ENCODE results near the gene KRTAP4-11. TPM values are rescaled to one million over a fixed set of nuclear protein-coding genes. Genes with fewer than 3 reads are reported as not detected.
"Not testable (repeated sequence)": the region's sequence is repeated elsewhere in the genome, so short reads cannot be mapped to it uniquely, and the experiment has no call there.

Gene KRTAP4-11
- not detected for total RNA-seq
- not detected for polyA plus RNA-seq

DNA sequence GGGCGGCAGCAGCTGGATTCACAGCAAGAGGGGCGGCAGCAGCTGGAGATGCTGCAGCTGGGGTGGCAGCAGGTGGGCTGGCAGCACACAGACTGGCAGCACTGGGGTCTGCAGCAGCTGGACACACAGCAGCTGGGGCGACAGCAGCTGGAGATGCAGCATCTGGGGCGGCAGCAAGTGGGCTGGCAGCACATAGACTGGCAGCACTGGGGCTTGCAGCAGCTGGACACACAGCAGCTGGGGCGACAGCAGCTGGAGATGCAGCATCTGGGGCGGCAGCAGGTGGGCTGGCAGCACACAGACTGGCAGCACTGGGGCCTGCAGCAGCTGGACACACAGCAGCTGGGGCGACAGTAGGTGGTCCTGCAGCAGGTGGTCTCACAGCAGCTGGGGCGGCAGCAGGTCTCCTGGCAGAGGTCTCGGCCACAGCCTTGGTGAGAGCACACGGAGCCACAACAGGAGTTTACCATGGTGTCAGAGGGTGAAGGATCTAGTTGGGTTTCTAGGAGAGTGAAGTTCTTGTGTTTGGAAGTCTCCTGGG lies at the start of gene KRTAP4-11:
Gene KRTAP4-11 (minus strand): TSS at position 528 of the 541 bp plus-strand sequence. CDS start 58 bp downstream, at position 470.
- Mint-ChIP-seq H3K27ac (peak within 1 kb of the TSS in 4 of 7 donors; percentile 17 to 69 (median 40)), H3K4me1 (peaks cover 2 to 41% (median 21%) of the 10 kb centered on the region in 4 donors)
- peaks cover 19% of the 10 kb centered on the region for H3K4me1 ChIP-seq (ENCODE audit: insufficient read depth, low read length)
- intact Hi-C loops (cut with micrococcal nuclease); DNase-seq; H3K9me3 ChIP-seq (ENCODE audit: control insufficient read depth in 1 of 2, low read length in 2 of 2); H3K4me3 ChIP-seq (ENCODE audit: low read length in 2 of 2); H3K27me3 ChIP-seq (ENCODE audit: insufficient read depth, low read length); H3K9me3 Mint-ChIP-seq; H3K27ac ChIP-seq (ENCODE audit: low read depth, low read length); H3K36me3 ChIP-seq (ENCODE audit: insufficient read depth, low read length); POLR2A ChIA-PET (ENCODE audit: partially characterized antibody); H3K36me3 Mint-ChIP-seq; H3K4me3 Mint-ChIP-seq; H3K27me3 Mint-ChIP-seq: not testable (repeated sequence)
- CTCF ChIA-PET (ENCODE audit: partially characterized antibody): interaction anchor here (2.6 kb wide), 1 partner anchor 205 kb away, joined by 8 read pairs; no protein-coding TSS in a partner anchor

- intact Hi-C loops (cut with micrococcal nuclease): no loop called here
- H3K36me3 ChIP-seq (ENCODE audit: insufficient read depth, low read length): no peaks in the 10 kb centered on the region
- Mint-ChIP-seq H3K9me3 (peaks cover 0 to 2% (median 0%) of the 10 kb centered on the region in 8 donors), H3K27ac (peak overlapping the region in 1 of 7 donors; percentile 12), H3K27me3 (peaks cover 3 to 4% of the 10 kb centered on the region in 2 donors), H3K36me3 (no peaks in the 10 kb centered on the region), H3K4me3 (peak overlapping the region in 1 of 8 donors; percentile 66), H3K4me1 (peaks cover 0 to 4% (median under 1%) of the 10 kb centered on the region in 4 donors)
- H3K27ac ChIP-seq (ENCODE audit: low read depth, low read length): no peak overlapping the region
- ChIA-PET CTCF (ENCODE audit: partially characterized antibody) (interaction anchor here (1.7 kb wide), 1 partner anchor 381 kb away, joined by 4 read pairs; no protein-coding TSS in a partner anchor), POLR2A (ENCODE audit: partially characterized antibody) (no interaction called here)
- no peaks in the 10 kb centered on the region for H3K4me1 ChIP-seq (ENCODE audit: insufficient read depth, low read length)
- H3K4me3 ChIP-seq (ENCODE audit: low read length in 2 of 2): no peak overlapping the region
- H3K9me3 ChIP-seq (ENCODE audit: control insufficient read depth in 1 of 2, low read length in 2 of 2): no peaks in the 10 kb centered on the region
- DNase-seq: no peak
- H3K27me3 ChIP-seq (ENCODE audit: insufficient read depth, low read length): no peaks in the 10 kb centered on the region
Measured at GRCh38 chr17:41167561-41167960, 49.4 kb upstream of the KRTAP4-11 start.

- Histone ChIP-seq H3K27ac (ENCODE audit: low read depth, low read length) (no peak overlapping the region), H3K36me3 (ENCODE audit: insufficient read depth, low read length) (no peaks in the 10 kb centered on the region), H3K4me1 (ENCODE audit: insufficient read depth, low read length) (no peaks in the 10 kb centered on the region), H3K27me3 (ENCODE audit: insufficient read depth, low read length) (peaks cover 3% of the 10 kb centered on the region), H3K4me3 (ENCODE audit: low read length in 2 of 2) (no peak overlapping the region), H3K9me3 (ENCODE audit: control insufficient read depth in 1 of 2, low read length in 2 of 2) (no peaks in the 10 kb centered on the region)
- Mint-ChIP-seq H3K27me3 (peaks cover 6 to 10% of the 10 kb centered on the region in 2 donors), H3K4me3 (no peak overlapping the region), H3K36me3 (no peaks in the 10 kb centered on the region), H3K9me3 (no peaks in the 10 kb centered on the region), H3K4me1 (peaks cover 0 to 4% (median under 1%) of the 10 kb centered on the region in 4 donors), H3K27ac (no peak overlapping the region)
- ChIA-PET POLR2A (ENCODE audit: partially characterized antibody) (no interaction called here), CTCF (ENCODE audit: partially characterized antibody) (no interaction called here)
- DNase-seq: no peak
- intact Hi-C loops (cut with micrococcal nuclease): no loop called here
Measured at GRCh38 chr17:41163828-41164227, 45.7 kb upstream of the KRTAP4-11 start.

GRCh38 chr17:41160648-41161047 lies 42.5 kb upstream of the KRTAP4-11 start, which contains the start of gene KRTAP4-4:
TSS of gene KRTAP4-4 (minus strand) at chr17:41160748. CDS start at chr17:41160691, 57 bp downstream.
- H3K36me3 Mint-ChIP-seq: no peaks in the 10 kb centered on the region
- H3K27ac Mint-ChIP-seq: peak within 1 kb of the TSS in 1 of 7 donors; percentile 70

GRCh38 chr17:41160190-41160589 lies 42.0 kb upstream of the KRTAP4-11 start:
- intact Hi-C loops (cut with micrococcal nuclease): not testable (repeated sequence)

More at GRCh38 chr17:41160648-41161047, 42.5 kb upstream of the KRTAP4-11 start, which contains the start of gene KRTAP4-4:
- POLR2A ChIA-PET (ENCODE audit: partially characterized antibody): interaction anchor here (0.5 kb wide), 1 partner anchor 1660 kb away, joined by 3 read pairs; no protein-coding TSS in a partner anchor
- Mint-ChIP-seq H3K9me3 (no peaks in the 10 kb centered on the region), H3K27me3 (peaks cover 14 to 21% of the 10 kb centered on the region in 2 donors), H3K4me3 (no peak within 1 kb of the TSS), H3K4me1 (no peaks in the 10 kb centered on the region)
- no peak for DNase-seq
- intact Hi-C loops (cut with micrococcal nuclease): no loop called here
- Histone ChIP-seq H3K4me1 (ENCODE audit: insufficient read depth, low read length) (no peaks in the 10 kb centered on the region), H3K27ac (ENCODE audit: low read depth, low read length) (no peak within 1 kb of the TSS), H3K9me3 (ENCODE audit: control insufficient read depth in 1 of 2, low read length in 2 of 2) (no peaks in the 10 kb centered on the region), H3K27me3 (ENCODE audit: insufficient read depth, low read length) (peaks cover 3% of the 10 kb centered on the region), H3K36me3 (ENCODE audit: insufficient read depth, low read length) (no peaks in the 10 kb centered on the region), H3K4me3 (ENCODE audit: low read length in 2 of 2) (no peak within 1 kb of the TSS)
- CTCF ChIA-PET (ENCODE audit: partially characterized antibody): no interaction called here

DNA sequence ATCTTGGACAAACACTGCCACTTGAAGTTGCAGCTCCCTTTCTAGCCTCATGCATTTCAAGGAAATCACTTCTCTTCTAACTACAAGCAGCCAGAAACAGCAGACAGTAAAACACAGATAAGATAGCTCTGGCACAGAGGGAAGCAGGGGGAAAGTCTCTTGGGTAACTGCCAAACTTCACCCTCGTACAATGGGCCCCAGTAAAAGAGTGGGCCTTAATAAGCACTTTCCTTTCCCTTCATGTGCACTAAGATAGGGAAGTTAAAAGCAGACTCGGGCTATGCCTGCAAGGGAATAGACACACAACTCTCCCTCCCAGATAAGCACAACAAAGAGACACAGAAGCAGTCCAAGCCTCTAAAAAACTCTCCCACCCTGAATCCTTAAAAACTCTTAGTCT lies 35.7 kb upstream of the KRTAP4-11 start:
- no peak overlapping the region for H3K4me3 Mint-ChIP-seq
- no peaks in the 10 kb centered on the region for H3K36me3 Mint-ChIP-seq
- H3K27ac ChIP-seq (ENCODE audit: low read depth, low read length): no peak overlapping the region
- DNase-seq: no peak
- intact Hi-C loops (cut with micrococcal nuclease): no loop called here
- no peaks in the 10 kb centered on the region for H3K9me3 ChIP-seq (ENCODE audit: control insufficient read depth in 1 of 2, low read length in 2 of 2)
- no peaks in the 10 kb centered on the region for H3K36me3 ChIP-seq (ENCODE audit: insufficient read depth, low read length)
- no peak overlapping the region for H3K27ac Mint-ChIP-seq
- no peaks in the 10 kb centered on the region for H3K9me3 Mint-ChIP-seq
- H3K4me1 ChIP-seq (ENCODE audit: insufficient read depth, low read length): no peaks in the 10 kb centered on the region
- peaks cover 14 to 16% of the 10 kb centered on the region in 2 donors for H3K27me3 Mint-ChIP-seq
- H3K4me3 ChIP-seq (ENCODE audit: low read length in 2 of 2): no peak overlapping the region
- POLR2A ChIA-PET (ENCODE audit: partially characterized antibody): no interaction called here
- CTCF ChIA-PET (ENCODE audit: partially characterized antibody): no interaction called here
- peaks cover 0 to 2% (median 0%) of the 10 kb centered on the region in 4 donors for H3K4me1 Mint-ChIP-seq
- no peaks in the 10 kb centered on the region for H3K27me3 ChIP-seq (ENCODE audit: insufficient read depth, low read length)

More at GRCh38 chr17:41160190-41160589, 42.0 kb upstream of the KRTAP4-11 start:
- H3K27ac ChIP-seq (ENCODE audit: low read depth, low read length); H3K27me3 ChIP-seq (ENCODE audit: insufficient read depth, low read length); H3K4me1 ChIP-seq (ENCODE audit: insufficient read depth, low read length); H3K9me3 Mint-ChIP-seq; H3K36me3 Mint-ChIP-seq; H3K4me1 Mint-ChIP-seq; H3K4me3 Mint-ChIP-seq; H3K36me3 ChIP-seq (ENCODE audit: insufficient read depth, low read length); DNase-seq; CTCF ChIA-PET (ENCODE audit: partially characterized antibody); H3K9me3 ChIP-seq (ENCODE audit: control insufficient read depth in 1 of 2, low read length in 2 of 2); H3K4me3 ChIP-seq (ENCODE audit: low read length in 2 of 2); H3K27ac Mint-ChIP-seq: not testable (repeated sequence)
- POLR2A ChIA-PET (ENCODE audit: partially characterized antibody): interaction anchor here (0.5 to 1.1 kb wide), 2 partner anchors 529 to 1659 kb away, joined by 3 read pairs; no protein-coding TSS in a partner anchor
- peaks cover 16 to 23% of the 10 kb centered on the region in 2 donors for H3K27me3 Mint-ChIP-seq

DNA sequence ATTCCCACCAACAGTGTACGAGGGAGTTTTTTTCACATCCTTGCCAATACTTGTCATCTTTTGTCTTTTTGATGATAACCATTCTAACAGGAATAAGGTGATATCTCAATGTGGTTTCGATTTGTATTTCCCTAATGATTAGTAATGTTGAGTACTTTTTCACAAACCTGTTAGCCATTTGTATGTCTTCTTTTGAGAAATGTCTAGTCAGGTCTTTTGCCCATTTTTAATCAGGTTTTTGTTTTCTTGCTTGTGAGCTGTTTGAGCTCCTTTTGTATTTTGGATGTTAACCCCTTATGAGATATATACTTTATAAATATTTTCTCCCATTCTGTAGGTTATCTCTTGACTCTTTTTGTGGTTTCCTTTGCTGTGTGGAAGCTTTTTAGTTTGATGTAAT lies 33.4 kb upstream of the KRTAP4-11 start:
- Mint-ChIP-seq H3K9me3 (peaks cover 0 to 4% (median 0%) of the 10 kb centered on the region in 8 donors), H3K27me3 (peaks cover 8 to 13% of the 10 kb centered on the region in 2 donors), H3K4me3 (no peak overlapping the region), H3K4me1 (peaks cover 0 to 2% (median under 1%) of the 10 kb centered on the region in 4 donors), H3K27ac (no peak overlapping the region), H3K36me3 (no peaks in the 10 kb centered on the region)
- H3K27ac ChIP-seq (ENCODE audit: low read depth, low read length): no peak overlapping the region
- H3K4me1 ChIP-seq (ENCODE audit: insufficient read depth, low read length): no peaks in the 10 kb centered on the region
- no peaks in the 10 kb centered on the region for H3K9me3 ChIP-seq (ENCODE audit: control insufficient read depth in 1 of 2, low read length in 2 of 2)
- no peaks in the 10 kb centered on the region for H3K36me3 ChIP-seq (ENCODE audit: insufficient read depth, low read length)
- no peak overlapping the region for H3K4me3 ChIP-seq (ENCODE audit: low read length in 2 of 2)
- H3K27me3 ChIP-seq (ENCODE audit: insufficient read depth, low read length): no peaks in the 10 kb centered on the region
- intact Hi-C loops (cut with micrococcal nuclease): no loop called here
- POLR2A ChIA-PET (ENCODE audit: partially characterized antibody): no interaction called here
- no peak for DNase-seq
- CTCF ChIA-PET (ENCODE audit: partially characterized antibody): no interaction called here
